Forelimb muscle (tissue), 1 donor: ENCODE measurements around the gene MCU. TPM values are rescaled to one million over a fixed set of nuclear protein-coding genes. Genes with fewer than 3 reads are reported as not detected.
"Not testable (repeated sequence)": the region's sequence is repeated elsewhere in the genome, so short reads cannot be mapped to it uniquely, and the experiment has no call there.

Experiments
- DNase-seq: peaks from one replicate; pipeline ENCODE4 v3.0.0-alpha.2; 2013; ENCODE audit warnings: low read depth
- polyA plus RNA-seq: library from polyadenylated mRNA; unstranded; fragments of 120-200 nt; gene quantifications from one replicate; pipeline ENCODE4 v1.2.1, GENCODE V29; 2013; ENCODE audit not compliant: insufficient read length

Gene MCU
- 111 TPM for polyA plus RNA-seq

GRCh38 chr10:72691863-72692743 is at the start of gene MCU:
Gene MCU (plus strand): TSS chr10:72692143. CDS start chr10:72692152, 9 bp downstream.
- peak; percentile 80 for DNase-seq

GRCh38 chr10:72642318-72642717 is 49.6 kb upstream of the MCU start:
- DNase-seq: no peak

- no peak for DNase-seq
These were observed 46.6 kb upstream of the MCU start for GRCh38 chr10:72645263-72645858.

- DNase-seq: not testable (repeated sequence)
These were observed 45.0 kb upstream of the MCU start for GRCh38 chr10:72646971-72647370.

- no peak for DNase-seq
These were observed 43.6 kb upstream of the MCU start for GRCh38 chr10:72648301-72648700.

- DNase-seq: no peak
These were observed 42.7 kb upstream of the MCU start for GRCh38 chr10:72649291-72649690.

GRCh38 chr10:72653383-72654096 is 38.4 kb upstream of the MCU start:
- no peak for DNase-seq

GRCh38 chr10:72654720-72655119 is 37.2 kb upstream of the MCU start:
- no peak for DNase-seq

GRCh38 chr10:72658696-72659400 is 33.1 kb upstream of the MCU start:
- no peak for DNase-seq

GRCh38 chr10:72659694-72660093 is 32.2 kb upstream of the MCU start:
- no peak for DNase-seq

- DNase-seq: no peak
These were observed 31.7 kb upstream of the MCU start for GRCh38 chr10:72660220-72660619.

GRCh38 chr10:72661431-72661830 is 30.5 kb upstream of the MCU start:
- DNase-seq: no peak

GRCh38 chr10:72663971-72664370 is 28.0 kb upstream of the MCU start:
- DNase-seq: no peak

- no peak for DNase-seq
These were observed 26.0 kb upstream of the MCU start for GRCh38 chr10:72665925-72666324.

- no peak for DNase-seq
These were observed 24.6 kb upstream of the MCU start for GRCh38 chr10:72667207-72667864.

GRCh38 chr10:72673280-72673679 is 18.7 kb upstream of the MCU start:
- DNase-seq: no peak

GRCh38 chr10:72674174-72674573 is 17.8 kb upstream of the MCU start:
- DNase-seq: not testable (repeated sequence)

- no peak for DNase-seq
These were observed 12.1 kb upstream of the MCU start for GRCh38 chr10:72679838-72680241.

GRCh38 chr10:72682638-72683037 is 9.3 kb upstream of the MCU start:
- no peak for DNase-seq

GRCh38 chr10:72685264-72685921 is 6.5 kb upstream of the MCU start:
- no peak for DNase-seq

GRCh38 chr10:72686430-72686829 is 5.5 kb upstream of the MCU start:
- not testable (repeated sequence) for DNase-seq
